K562 (cell line): Measurements from ENCODE around the gene PACSIN2. TPM values are rescaled to one million over a fixed set of nuclear protein-coding genes. Genes with fewer than 3 reads are reported as not detected.
A peak's percentile ranks its signal among the peaks of the same experiment; 100 is the strongest.

Experiments used
- ATAC-seq: fragments of 200-7000 bp; cut with Tn5 transposase; 3 replicates; pipeline ENCODE4 v1.9.1; 2020; ENCODE audit warnings: moderate library complexity
- BruUV-seq: library from RNA; stranded (reverse); fragments of 400-500 nt; replicated peaks from 2 replicates; lab custom pipeline; 2021; lab: Mats Ljungman, UMichigan
- CTCF ChIA-PET: fragments of 300-600 bp; formaldehyde crosslinking; extraction: SDS; loops from one replicate; lab custom pipeline; 2021; ENCODE audit warnings: low intra/inter-chr PET ratio; lab: Yijun Ruan, JAX
- POLR2A ChIA-PET: fragments of 300-600, 350-650 bp; sonication (Branson Sonifier 250); formaldehyde crosslinking; extraction: SDS; loops from one replicate; lab custom pipeline; 2021; ENCODE audit warnings: antibody characterized with exemption, inconsistent platforms; lab: Yijun Ruan, JAX
- DNase-seq, 4 experiments: peaks; one replicate each; pipeline versions ENCODE4 v3.0.0 to v3.0.0-alpha.2; 2011 to 2018; ENCODE audit warnings: low spot score in 3 of 4, mixed read lengths in 3 of 4; ENCODE audit errors: extremely low read depth in 1 of 4
- FAIRE-seq: peaks from 2 replicates; lab custom pipeline; 2011; peaks lifted over from hg19 to GRCh38; lab: Jason Lieb, UNC
- H2AFZ ChIP-seq: 2 replicates; pipeline ENCODE4 v1.6.0; 2011; ENCODE audit warnings: low read depth, low read length, control low read depth, inconsistent platforms
- H3K27ac ChIP-seq: fragments of 200-600 bp; 3 replicates; pipeline ENCODE4 v1.8.0; 2011; ENCODE audit warnings: low read depth, mild to moderate bottlenecking, control low read depth, inconsistent platforms, low read length, moderate library complexity, mixed read lengths; ENCODE audit errors: extremely low read depth
- H3K27me3 ChIP-seq, 2 experiments: fragments of 300-600 bp in 1 of 2; 2 replicates in 1 of 2; 3 replicates in 1 of 2; pipeline versions ENCODE4 v1.6.0 to v1.8.0; 2011; ENCODE audit warnings: inconsistent platforms in 2 of 2, low read length in 2 of 2, mild to moderate bottlenecking in 1 of 2, mixed read lengths in 1 of 2, moderate library complexity in 1 of 2; ENCODE audit not compliant: control insufficient read depth in 2 of 2, insufficient read depth in 2 of 2
- H3K36me3 ChIP-seq: fragments of 300-600 bp; 3 replicates; pipeline ENCODE4 v1.8.0; 2011; ENCODE audit warnings: mild to moderate bottlenecking, low read length, inconsistent platforms; ENCODE audit not compliant: control insufficient read depth, insufficient read depth
- H3K4me1 ChIP-seq, 2 experiments: fragments of 200-600 bp in 1 of 2; replicated peaks in 1 of 2; 2 replicates in 1 of 2; 3 replicates in 1 of 2; pipeline versions ENCODE4 v1.5.1 to v1.8.0; 2011; ENCODE audit warnings: inconsistent platforms in 2 of 2, low read length in 2 of 2, mild to moderate bottlenecking in 1 of 2, mixed read lengths in 1 of 2, moderate library complexity in 1 of 2; ENCODE audit not compliant: control insufficient read depth in 2 of 2, insufficient read depth in 2 of 2
- H3K4me2 ChIP-seq: 2 replicates; pipeline ENCODE4 v1.6.1; 2011; ENCODE audit warnings: low read length, control low read depth, inconsistent platforms, mixed read lengths; ENCODE audit not compliant: insufficient read depth
- H3K4me3 ChIP-seq: fragments of 200-600 bp; sonication (generic), shearing (Covaris generic); 2 replicates; pipeline ENCODE4 v1.5.1; 2016; ENCODE audit warnings: control low read depth, inconsistent platforms
- H3K79me2 ChIP-seq: fragments of 200-600 bp; 3 replicates; pipeline ENCODE4 v1.8.0; 2011; ENCODE audit warnings: low read length, inconsistent platforms; ENCODE audit not compliant: control insufficient read depth, insufficient read depth
- H3K9ac ChIP-seq, 2 experiments: 2 replicates each; pipeline versions ENCODE4 v1.6.0 to v1.6.1; 2011; ENCODE audit warnings: low read depth in 2 of 2, low read length in 2 of 2, control low read depth in 1 of 2, inconsistent platforms in 1 of 2, mild to moderate bottlenecking in 1 of 2, mixed read lengths in 1 of 2; ENCODE audit not compliant: insufficient read depth in 1 of 2
- H3K9me1 ChIP-seq: one replicate; pipeline ENCODE4 v1.6.0; 2011; ENCODE audit warnings: inconsistent platforms, mild to moderate bottlenecking, low read length, moderate library complexity; ENCODE audit not compliant: control insufficient read depth, insufficient read depth
- H3K9me3 ChIP-seq: replicated peaks from 2 replicates; pipeline ENCODE4 v1.5.1; 2011; ENCODE audit warnings: low read depth, low read length, inconsistent platforms; ENCODE audit not compliant: control insufficient read depth, insufficient read depth
- H4K20me1 ChIP-seq: replicated peaks from 2 replicates; pipeline ENCODE4 v1.6.1; 2011; ENCODE audit warnings: low read length, inconsistent platforms, mixed read lengths; ENCODE audit not compliant: control insufficient read depth, insufficient read depth
- NONO ChIP-seq, 2 experiments: fragments of 200-400 bp in 1 of 2; fragments of 450-650 bp in 1 of 2; formaldehyde crosslinking in 1 of 2; IDR thresholded peaks; 2 replicates each; pipeline ENCODE4 v1.6.1; 2017; ENCODE audit warnings: low read depth in 2 of 2, mild to moderate bottlenecking in 2 of 2, moderate library complexity in 2 of 2, low read length in 1 of 2
- PRMT5 ChIP-seq: sonication (generic); formaldehyde crosslinking; IDR thresholded peaks from 2 replicates; pipeline ENCODE4 v1.5.0; 2020; ENCODE audit warnings: missing genetic modification reagents
- RBM25 ChIP-seq: fragments of 200-400 bp; formaldehyde crosslinking; IDR thresholded peaks from 2 replicates; pipeline ENCODE4 v1.6.1; 2018; ENCODE audit warnings: low read length, low read depth, moderate library complexity; ENCODE audit not compliant: severe bottlenecking
- ZNF184 ChIP-seq: sonication (generic); formaldehyde crosslinking; IDR thresholded peaks from 2 replicates; pipeline ENCODE4 v1.5.0; 2020; ENCODE audit warnings: missing genetic modification reagents
- WGBS: fragments of 100-300 bp; shearing (Covaris generic); methylation state at CpG from one replicate; pipeline ENCODE4 v1.1.6; 2016; ENCODE audit warnings: low coverage, mixed read lengths; ENCODE audit not compliant: insufficient coverage; ENCODE audit errors: missing lambda C conversion rate; 5-methylcytosine and 5-hydroxymethylcytosine counted together
- in situ Hi-C: fragments of 300-500 bp; cut with MboI; formaldehyde crosslinking; loops from 4 replicates; pipeline ENCODE4 v1.15.0; 2018; ENCODE audit warnings: inconsistent platforms, mixed read lengths
- intact Hi-C: fragments of 100-400 bp; cut with micrococcal nuclease; formaldehyde crosslinking; loops from 2 replicates; pipeline ENCODE4 v1.14.2; 2022
- polyA plus RNA-seq, 8 experiments: library from polyadenylated mRNA; depleted of rRNA in 4 of 8; stranded (reverse) in 5 of 8; unstranded in 3 of 8; fragments of >200 nt; fragmentation: Nextera tagmentation in 2 of 8; fragmentation: Illumina TruSeq in 1 of 8; extraction: Ambion mirVana in 2 of 8; extraction: Trizol in 1 of 8; gene quantifications; 2 replicates each; pipeline versions ENCODE4 v1.2.1 to v1.2.3, GENCODE V29; 2011 to 2014; ENCODE audit warnings: inconsistent platforms in 1 of 8, missing spikeins in 1 of 8
- total RNA-seq, 7 experiments: library from RNA; depleted of rRNA in 6 of 7; stranded (reverse); fragments of >200 nt in 6 of 7; fragmentation: Illumina TruSeq in 2 of 7; extraction: Trizol in 2 of 7; gene quantifications; 2 replicates each; pipeline versions ENCODE4 v1.2.1 to v1.2.3, GENCODE V29; 2011 to 2021; ENCODE audit warnings: low replicate concordance in 1 of 7
- TF ChIP-seq, protein P1 (sequence below): IDR thresholded peaks from 2 replicates; pipeline ENCODE4 v1.6.1; 2014; ENCODE audit warnings: antibody characterized with exemption
- TF ChIP-seq, protein P2 (sequence below), 2 experiments: IDR thresholded peaks; 2 replicates each; pipeline ENCODE4 v1.6.1; 2011; ENCODE audit warnings: borderline replicate concordance in 1 of 2, control low read depth in 1 of 2, low read depth in 1 of 2, low read length in 1 of 2, mild to moderate bottlenecking in 1 of 2, mixed read lengths in 1 of 2, moderate library complexity in 1 of 2; ENCODE audit not compliant: insufficient read depth in 1 of 2, insufficient read length in 1 of 2, poor library complexity in 1 of 2, severe bottlenecking in 1 of 2; ENCODE audit errors: extremely low read depth in 1 of 2

The PACSIN2 gene
- total and polyA plus RNA-seq, 9 of the 15 experiments (the other 6 are each of a cell fraction or from before 2014, with no cell fraction given): 0.45 to 45.1 (median 23.9) TPM

DNA sequence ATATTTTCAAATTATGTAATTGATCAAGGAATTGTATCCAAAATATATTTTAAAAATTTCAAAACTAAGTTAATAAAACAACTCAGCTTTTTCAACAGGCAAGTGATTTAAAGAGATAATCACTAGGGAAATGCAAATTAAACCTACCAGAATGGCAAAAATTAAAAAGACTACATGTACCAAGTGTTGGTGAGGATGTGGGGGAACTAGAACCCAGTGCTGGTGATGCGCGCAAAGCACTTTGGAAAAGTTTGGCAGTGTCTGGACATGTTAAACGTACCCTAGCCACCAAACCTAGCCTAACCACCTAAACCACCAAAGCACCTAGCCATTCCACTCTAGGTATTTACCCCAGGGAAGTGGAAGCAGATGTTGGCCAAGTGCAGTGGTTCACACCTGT, 22.9 kb downstream of the PACSIN2 start:
- intact Hi-C loops (no loop called here), in situ Hi-C loops (no loop called here)
- Histone ChIP-seq H3K9ac (no peak overlapping the region), H3K9me1 (no peaks in the 10 kb centered on the region), H2AFZ (no peak overlapping the region), H3K4me3 (no peak overlapping the region), H3K27me3 (no peaks in the 10 kb centered on the region), H3K4me1 (peaks cover 3 to 10% of the 10 kb centered on the region in 2 experiments; a peak in 3 of 5 replicates), H3K27ac (no peak overlapping the region), H3K36me3 (no peaks in the 10 kb centered on the region; the same call in 2 of the 3 replicates), H3K79me2 (peaks cover 43% of the 10 kb centered on the region), H4K20me1 (peaks cover 10% of the 10 kb centered on the region), H3K4me2 (no peak overlapping the region), H3K9me3 (no peaks in the 10 kb centered on the region)
- CTCF ChIA-PET: no interaction called here
- no peak for DNase-seq
- ATAC-seq: no peak
- no TSS peak for BruUV-seq
- WGBS: 100% methylated on average over 2 of the region's 3 CpGs
- POLR2A ChIA-PET: interaction anchor here (1.1 to 1.8 kb wide), 2 partner anchors 11 to 32 kb away, joined by 3 to 5 read pairs; no protein-coding TSS in a partner anchor
- TF ChIP-seq ZNF184 (CRISPR knock-in tag): peak; percentile 91
- TF ChIP-seq PRMT5 (CRISPR knock-in tag): no peak
- no peak for TF ChIP-seq NONO (IDR thresholded peaks at IDR 0.05; ENCODE audit: low read depth in 2 of 2, low read length in 1 of 2)
- TF ChIP-seq, protein P1, sequence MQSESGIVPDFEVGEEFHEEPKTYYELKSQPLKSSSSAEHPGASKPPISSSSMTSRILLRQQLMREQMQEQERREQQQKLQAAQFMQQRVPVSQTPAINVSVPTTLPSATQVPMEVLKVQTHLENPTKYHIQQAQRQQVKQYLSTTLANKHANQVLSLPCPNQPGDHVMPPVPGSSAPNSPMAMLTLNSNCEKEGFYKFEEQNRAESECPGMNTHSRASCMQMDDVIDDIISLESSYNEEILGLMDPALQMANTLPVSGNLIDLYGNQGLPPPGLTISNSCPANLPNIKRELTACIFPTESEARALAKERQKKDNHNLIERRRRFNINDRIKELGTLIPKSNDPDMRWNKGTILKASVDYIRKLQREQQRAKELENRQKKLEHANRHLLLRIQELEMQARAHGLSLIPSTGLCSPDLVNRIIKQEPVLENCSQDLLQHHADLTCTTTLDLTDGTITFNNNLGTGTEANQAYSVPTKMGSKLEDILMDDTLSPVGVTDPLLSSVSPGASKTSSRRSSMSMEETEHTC: no peak
- TF ChIP-seq, protein P2, sequence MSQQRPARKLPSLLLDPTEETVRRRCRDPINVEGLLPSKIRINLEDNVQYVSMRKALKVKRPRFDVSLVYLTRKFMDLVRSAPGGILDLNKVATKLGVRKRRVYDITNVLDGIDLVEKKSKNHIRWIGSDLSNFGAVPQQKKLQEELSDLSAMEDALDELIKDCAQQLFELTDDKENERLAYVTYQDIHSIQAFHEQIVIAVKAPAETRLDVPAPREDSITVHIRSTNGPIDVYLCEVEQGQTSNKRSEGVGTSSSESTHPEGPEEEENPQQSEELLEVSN (IDR thresholded peaks at IDR 0.05; ENCODE audit: borderline replicate concordance in 1 of 2, extremely low read depth in 1 of 2, insufficient read depth in 1 of 2, insufficient read length in 1 of 2, low read depth in 1 of 2, low read length in 1 of 2, poor library complexity in 1 of 2, severe bottlenecking in 1 of 2): no peak
- peak; percentile 41 for TF ChIP-seq RBM25
- no peak for FAIRE-seq
